ENCODE data around the gene HPS5. TPM values are rescaled to one million over a fixed set of nuclear protein-coding genes. Genes with fewer than 3 reads are reported as not detected.
"Not testable (repeated sequence)": the region's sequence is repeated elsewhere in the genome, so short reads cannot be mapped to it uniquely, and the experiment has no call there.

HPS5 gene
- total RNA-seq, 1 donor from 2014 or later: 14.7 TPM

DNA sequence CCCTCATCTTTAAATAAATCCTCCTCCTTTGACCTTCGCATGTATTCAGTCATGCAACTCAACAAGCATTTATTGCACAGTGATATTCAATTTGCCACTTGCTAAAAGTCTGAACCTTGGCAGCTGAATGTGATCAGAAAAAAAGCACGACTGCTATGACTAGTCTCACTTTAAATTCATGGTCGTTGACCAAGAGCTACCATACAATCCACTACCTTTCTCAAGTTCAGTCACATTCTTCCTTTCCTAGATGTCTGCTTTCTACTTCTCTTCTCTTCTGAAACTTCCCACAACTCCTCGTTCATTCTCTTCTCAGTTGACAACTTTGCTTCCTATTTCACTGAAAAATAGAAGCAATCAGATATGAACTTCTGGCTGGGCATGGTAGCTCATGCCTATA is 57.9 kb downstream of the HPS5 start:
- Mint-ChIP-seq H3K27me3 (ENCODE audit: unreplicated experiment) (no peaks in the 10 kb centered on the region), H3K4me1 (ENCODE audit: unreplicated experiment) (no peaks in the 10 kb centered on the region), H3K4me3 (ENCODE audit: unreplicated experiment) (no peak overlapping the region), H3K27ac (ENCODE audit: unreplicated experiment) (no peak overlapping the region), H3K9me3 (ENCODE audit: unreplicated experiment) (no peaks in the 10 kb centered on the region), H3K36me3 (ENCODE audit: low read depth, unreplicated experiment) (no peaks in the 10 kb centered on the region)
- TF ChIP-seq, protein P1, sequence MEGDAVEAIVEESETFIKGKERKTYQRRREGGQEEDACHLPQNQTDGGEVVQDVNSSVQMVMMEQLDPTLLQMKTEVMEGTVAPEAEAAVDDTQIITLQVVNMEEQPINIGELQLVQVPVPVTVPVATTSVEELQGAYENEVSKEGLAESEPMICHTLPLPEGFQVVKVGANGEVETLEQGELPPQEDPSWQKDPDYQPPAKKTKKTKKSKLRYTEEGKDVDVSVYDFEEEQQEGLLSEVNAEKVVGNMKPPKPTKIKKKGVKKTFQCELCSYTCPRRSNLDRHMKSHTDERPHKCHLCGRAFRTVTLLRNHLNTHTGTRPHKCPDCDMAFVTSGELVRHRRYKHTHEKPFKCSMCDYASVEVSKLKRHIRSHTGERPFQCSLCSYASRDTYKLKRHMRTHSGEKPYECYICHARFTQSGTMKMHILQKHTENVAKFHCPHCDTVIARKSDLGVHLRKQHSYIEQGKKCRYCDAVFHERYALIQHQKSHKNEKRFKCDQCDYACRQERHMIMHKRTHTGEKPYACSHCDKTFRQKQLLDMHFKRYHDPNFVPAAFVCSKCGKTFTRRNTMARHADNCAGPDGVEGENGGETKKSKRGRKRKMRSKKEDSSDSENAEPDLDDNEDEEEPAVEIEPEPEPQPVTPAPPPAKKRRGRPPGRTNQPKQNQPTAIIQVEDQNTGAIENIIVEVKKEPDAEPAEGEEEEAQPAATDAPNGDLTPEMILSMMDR (IDR thresholded peaks at IDR 0.05; ENCODE audit: unreplicated experiment): no peak
- no peak for DNase-seq (ENCODE audit: low spot score)

DNA sequence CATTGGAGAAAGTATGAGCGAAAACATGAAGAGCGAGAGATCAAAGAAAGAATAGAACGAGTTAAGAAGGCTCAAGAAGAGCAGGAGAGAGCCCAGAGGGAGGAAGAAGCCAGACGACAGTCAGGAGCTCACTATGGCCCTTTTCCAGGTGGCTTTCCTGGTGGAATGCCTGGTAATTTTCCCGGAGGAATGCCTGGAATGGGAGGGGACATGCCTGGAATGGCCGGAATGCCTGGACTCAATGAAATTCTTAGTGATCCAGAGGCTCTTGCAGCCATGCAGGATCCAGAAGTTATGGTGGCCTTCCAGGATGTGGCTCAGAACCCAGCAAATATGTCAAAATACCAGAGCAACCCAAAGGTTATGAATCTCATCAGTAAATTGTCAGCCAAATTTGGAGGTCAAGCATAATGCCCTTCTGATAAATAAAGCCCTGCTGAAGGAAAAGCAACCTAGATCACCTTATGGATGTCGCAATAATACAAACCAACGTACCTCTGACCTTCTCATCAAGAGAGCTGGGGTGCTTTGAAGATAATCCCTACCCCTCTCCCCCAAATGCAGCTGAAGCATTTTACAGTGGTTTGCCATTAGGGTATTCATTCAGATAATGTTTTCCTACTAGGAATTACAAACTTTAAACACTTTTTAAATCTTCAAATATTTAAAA is 59.1 kb downstream of the HPS5 start:
- not testable (repeated sequence) for H3K36me3 Mint-ChIP-seq (ENCODE audit: low read depth, unreplicated experiment); H3K27ac Mint-ChIP-seq (ENCODE audit: unreplicated experiment); H3K4me3 Mint-ChIP-seq (ENCODE audit: unreplicated experiment); DNase-seq (ENCODE audit: low spot score); H3K9me3 Mint-ChIP-seq (ENCODE audit: unreplicated experiment); H3K4me1 Mint-ChIP-seq (ENCODE audit: unreplicated experiment); H3K27me3 Mint-ChIP-seq (ENCODE audit: unreplicated experiment)

DNA sequence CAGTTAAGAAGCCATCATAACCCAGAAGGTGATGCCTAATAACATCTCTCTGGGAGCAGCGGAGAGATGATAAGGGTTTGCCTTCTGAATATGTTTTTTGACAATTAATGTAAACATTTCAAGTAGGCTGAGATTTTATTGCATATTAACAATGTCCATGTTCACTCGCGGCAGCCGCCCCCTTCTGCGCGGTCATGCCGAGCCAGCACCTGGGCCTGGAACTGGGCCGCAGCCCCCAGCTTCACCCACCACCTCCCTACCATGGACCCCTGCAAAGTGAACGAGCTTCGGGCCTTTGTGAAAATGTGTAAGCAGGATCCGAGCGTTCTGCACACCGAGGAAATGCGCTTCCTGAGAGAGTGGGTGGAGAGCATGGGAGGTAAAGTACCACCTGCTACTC is 60.2 kb downstream of the HPS5 start:
- H3K4me3 Mint-ChIP-seq (ENCODE audit: unreplicated experiment): no peak overlapping the region
- no peak for DNase-seq (ENCODE audit: low spot score)
- H3K27ac Mint-ChIP-seq (ENCODE audit: unreplicated experiment): no peak overlapping the region
- H3K36me3 Mint-ChIP-seq (ENCODE audit: low read depth, unreplicated experiment): no peaks in the 10 kb centered on the region
- no peaks in the 10 kb centered on the region for H3K27me3 Mint-ChIP-seq (ENCODE audit: unreplicated experiment)
- H3K4me1 Mint-ChIP-seq (ENCODE audit: unreplicated experiment): no peaks in the 10 kb centered on the region
- TF ChIP-seq, protein P1 (IDR thresholded peaks at IDR 0.05; ENCODE audit: unreplicated experiment): no peak
- H3K9me3 Mint-ChIP-seq (ENCODE audit: unreplicated experiment): no peaks in the 10 kb centered on the region

DNA sequence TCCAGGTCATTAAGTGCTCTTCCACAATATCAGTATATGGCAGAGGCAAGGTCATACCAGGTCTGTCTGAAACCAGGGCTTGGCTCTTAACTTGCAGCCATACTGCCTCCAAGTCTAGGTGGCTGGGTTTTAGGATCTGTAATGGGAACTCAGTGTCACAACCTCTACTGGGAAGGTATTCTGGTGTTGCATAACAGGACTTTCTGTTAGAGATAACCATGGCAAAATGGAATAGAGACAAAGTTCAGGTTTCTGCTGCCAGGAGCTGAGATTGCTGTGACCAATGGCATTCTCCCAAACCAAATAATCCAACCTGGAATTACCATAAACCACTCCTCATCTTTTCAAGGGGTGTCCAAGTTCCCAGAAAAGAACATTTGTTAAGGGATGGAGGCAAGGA is 62.7 kb downstream of the HPS5 start:
- TF ChIP-seq, protein P1 (IDR thresholded peaks at IDR 0.05; ENCODE audit: unreplicated experiment): no peak
- H3K27me3 Mint-ChIP-seq (ENCODE audit: unreplicated experiment): no peaks in the 10 kb centered on the region
- no peak overlapping the region for H3K4me3 Mint-ChIP-seq (ENCODE audit: unreplicated experiment)
- no peak for DNase-seq (ENCODE audit: low spot score)
- no peaks in the 10 kb centered on the region for H3K9me3 Mint-ChIP-seq (ENCODE audit: unreplicated experiment)
- H3K27ac Mint-ChIP-seq (ENCODE audit: unreplicated experiment): no peak overlapping the region
- H3K36me3 Mint-ChIP-seq (ENCODE audit: low read depth, unreplicated experiment): no peaks in the 10 kb centered on the region
- H3K4me1 Mint-ChIP-seq (ENCODE audit: unreplicated experiment): no peaks in the 10 kb centered on the region

DNA sequence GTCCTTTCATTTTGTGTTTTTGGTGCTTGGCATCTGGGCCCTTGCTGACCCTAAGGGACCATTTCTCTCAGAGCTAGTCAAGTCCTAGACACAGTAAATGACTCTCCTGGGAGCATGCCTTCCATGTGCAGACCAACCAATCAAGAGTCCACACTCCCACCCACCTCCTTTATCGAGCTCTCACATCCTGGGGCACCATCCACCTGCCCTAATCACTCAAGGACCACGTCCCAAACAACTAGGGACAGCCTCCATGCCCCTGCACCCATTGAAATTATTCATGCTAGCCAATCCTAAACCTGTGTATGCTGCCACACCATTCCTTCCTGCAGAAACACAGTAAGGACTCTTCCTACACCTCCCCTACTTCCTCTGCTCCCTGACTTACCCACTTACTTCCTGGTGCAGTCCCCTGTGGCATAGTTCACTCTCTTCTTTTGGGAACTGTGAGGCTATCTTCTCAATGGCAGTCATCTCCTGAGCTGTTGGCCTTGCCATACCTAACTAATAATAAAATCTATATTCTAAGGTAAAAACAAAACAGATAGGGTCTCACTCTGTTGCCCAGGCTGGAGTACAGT is 67.1 kb downstream of the HPS5 start:
- Mint-ChIP-seq H3K4me3 (ENCODE audit: unreplicated experiment) (no peak overlapping the region), H3K27ac (ENCODE audit: unreplicated experiment) (no peak overlapping the region), H3K27me3 (ENCODE audit: unreplicated experiment) (no peaks in the 10 kb centered on the region), H3K4me1 (ENCODE audit: unreplicated experiment) (no peaks in the 10 kb centered on the region), H3K9me3 (ENCODE audit: unreplicated experiment) (no peaks in the 10 kb centered on the region), H3K36me3 (ENCODE audit: low read depth, unreplicated experiment) (no peaks in the 10 kb centered on the region)
- DNase-seq (ENCODE audit: low spot score): no peak
- TF ChIP-seq, protein P1 (IDR thresholded peaks at IDR 0.05; ENCODE audit: unreplicated experiment): no peak

Measured in endothelial cell (in vitro differentiated cells).